Activated T-helper 17 cell treated with anti-CD3 and anti-CD28 coated beads, Interleukin-2, amount 50 U/mL, for 72 hours (primary cell): ENCODE results near the gene SPARCL1. TPM values are rescaled to one million over a fixed set of nuclear protein-coding genes. Genes with fewer than 3 reads are reported as not detected.

Source experiments
- ATAC-seq: fragments of 150-1000 bp; cut with Tn5 transposase; replicated peaks from 2 replicates; pipeline ENCODE4 v1.10.0; 2021; ENCODE audit warnings: mild to moderate bottlenecking, moderate library complexity
- H3K27ac Mint-ChIP-seq: one replicate; pipeline ENCODE4 v1.8.0; 2022; ENCODE audit warnings: mixed read lengths
- H3K27me3 Mint-ChIP-seq: one replicate; pipeline ENCODE4 v1.8.0; 2022; ENCODE audit warnings: mixed read lengths
- H3K36me3 Mint-ChIP-seq: one replicate; pipeline ENCODE4 v1.8.0; 2022; ENCODE audit warnings: low read depth, mild to moderate bottlenecking, mixed read lengths
- H3K4me1 Mint-ChIP-seq: one replicate; pipeline ENCODE4 v1.8.0; 2022; ENCODE audit warnings: mixed read lengths
- H3K4me3 Mint-ChIP-seq: one replicate; pipeline ENCODE4 v1.8.0; 2022; ENCODE audit warnings: mild to moderate bottlenecking, mixed read lengths
- H3K9me3 Mint-ChIP-seq: one replicate; pipeline ENCODE4 v1.8.0; 2022; ENCODE audit warnings: mixed read lengths
- total RNA-seq, 2 donors: library from RNA; stranded (reverse); gene quantifications; one replicate each; pipeline ENCODE4 v1.2.3, GENCODE V29; 2022

Gene SPARCL1
- total RNA-seq, 2 donors from 2014 or later, result 0.11 TPM; not detected in 1

DNA sequence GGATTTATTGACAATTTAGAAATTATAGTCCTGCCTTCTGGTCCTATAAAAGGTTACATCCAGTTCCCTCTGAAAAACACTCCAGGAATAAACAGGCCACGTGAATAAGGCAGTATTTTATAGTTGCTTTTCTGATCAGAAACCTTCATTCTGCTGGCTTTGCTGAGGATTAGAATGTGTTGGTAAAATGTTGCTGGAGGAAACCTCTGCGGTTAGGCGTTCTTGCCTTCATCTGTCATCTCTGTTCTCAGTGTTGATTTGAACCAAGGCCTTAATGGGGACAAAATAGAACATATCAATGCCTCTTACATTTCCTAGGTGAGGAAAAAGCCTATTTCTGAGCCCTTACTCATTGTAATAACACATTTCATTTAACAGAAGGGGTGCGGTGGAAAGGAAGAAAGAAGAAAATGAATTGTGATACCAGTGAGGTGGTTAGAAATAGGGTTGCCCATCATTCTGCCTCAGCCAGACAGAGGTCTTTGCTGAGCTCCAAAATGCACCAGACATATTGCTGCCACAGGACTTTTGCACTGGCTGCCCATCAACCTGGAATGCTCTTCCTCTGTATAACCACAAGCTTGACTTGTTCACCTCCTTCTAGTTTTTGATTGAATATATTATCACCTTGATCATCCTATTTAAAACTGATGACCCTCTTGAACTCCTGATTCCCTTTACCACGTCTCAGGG lies 18.0 kb upstream of the SPARCL1 start:
- no peaks in the 10 kb centered on the region for H3K9me3 Mint-ChIP-seq
- ATAC-seq, result no peak
- no peaks in the 10 kb centered on the region for H3K36me3 Mint-ChIP-seq
- H3K27me3 Mint-ChIP-seq, result peaks cover 4% of the 10 kb centered on the region
- H3K4me1 Mint-ChIP-seq, result no peaks in the 10 kb centered on the region
- H3K4me3 Mint-ChIP-seq, result no peak overlapping the region
- no peak overlapping the region for H3K27ac Mint-ChIP-seq

DNA sequence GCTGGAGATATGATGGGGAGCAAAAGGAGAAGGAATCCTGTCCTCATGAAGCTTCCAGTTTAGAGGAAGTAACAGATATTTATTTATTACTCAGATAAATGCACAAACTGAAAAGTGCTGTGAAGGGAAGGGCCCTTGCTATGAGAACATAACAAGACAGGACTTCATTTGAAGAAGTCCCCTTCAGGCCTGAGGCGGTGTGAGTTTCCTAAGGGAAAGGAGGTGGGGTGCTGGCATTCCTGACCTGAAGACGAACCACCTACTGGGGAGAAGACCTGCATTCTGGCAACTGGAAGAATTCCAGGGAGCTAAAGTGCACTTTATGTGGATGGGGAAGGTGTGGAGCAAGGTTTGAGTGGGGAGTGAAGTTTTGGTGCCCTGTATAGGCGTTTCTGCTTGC lies 15.9 kb upstream of the SPARCL1 start:
- Mint-ChIP-seq H3K4me1 (no peaks in the 10 kb centered on the region), H3K4me3 (no peak overlapping the region), H3K27me3 (no peaks in the 10 kb centered on the region), H3K27ac (no peak overlapping the region), H3K9me3 (no peaks in the 10 kb centered on the region), H3K36me3 (no peaks in the 10 kb centered on the region)
- no peak for ATAC-seq

- ATAC-seq, result no peak
- Mint-ChIP-seq H3K27me3 (no peaks in the 10 kb centered on the region), H3K27ac (no peak overlapping the region), H3K4me1 (no peaks in the 10 kb centered on the region), H3K4me3 (no peak overlapping the region), H3K36me3 (no peaks in the 10 kb centered on the region), H3K9me3 (no peaks in the 10 kb centered on the region)
Measured at GRCh38 chr4:87543835-87544461, 14.8 kb upstream of the SPARCL1 start.

DNA sequence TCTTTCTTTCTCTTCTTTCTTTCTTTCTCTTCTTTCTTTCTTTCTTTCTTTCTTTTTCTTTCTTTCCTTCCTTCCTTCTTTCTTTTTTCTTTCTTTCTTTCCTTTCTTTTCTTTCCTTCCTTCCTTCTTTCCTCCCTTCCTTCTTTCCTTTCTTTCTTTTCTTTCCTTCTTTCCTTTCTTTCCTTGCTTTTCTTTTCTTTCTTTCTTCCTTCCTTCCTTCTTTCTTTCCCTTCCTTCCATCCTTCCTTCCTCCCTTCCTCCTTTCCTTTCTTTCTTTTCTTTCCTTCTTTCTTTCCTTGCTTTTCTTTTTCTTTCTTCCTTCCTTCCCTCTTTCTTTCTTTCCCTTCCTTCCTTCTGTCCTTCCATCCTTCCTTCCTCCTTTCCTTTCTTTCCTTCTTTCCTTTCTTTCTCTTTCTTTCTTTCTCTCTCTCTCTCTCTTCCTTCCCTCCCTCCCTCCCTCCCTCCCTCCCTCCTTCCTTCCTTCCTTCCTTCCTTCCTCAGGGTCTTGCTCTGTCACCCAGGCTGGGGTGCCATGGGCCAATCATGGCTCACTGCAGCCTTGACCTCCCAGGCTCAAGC lies 13.6 kb upstream of the SPARCL1 start:
- Mint-ChIP-seq H3K27ac (no peak overlapping the region), H3K4me3 (no peak overlapping the region), H3K9me3 (no peaks in the 10 kb centered on the region), H3K27me3 (no peaks in the 10 kb centered on the region), H3K4me1 (no peaks in the 10 kb centered on the region), H3K36me3 (no peaks in the 10 kb centered on the region)
- ATAC-seq, result no peak

- Mint-ChIP-seq H3K27ac (no peak overlapping the region), H3K27me3 (no peaks in the 10 kb centered on the region), H3K4me1 (no peaks in the 10 kb centered on the region), H3K9me3 (no peaks in the 10 kb centered on the region), H3K4me3 (no peak overlapping the region), H3K36me3 (no peaks in the 10 kb centered on the region)
- no peak for ATAC-seq
Measured at GRCh38 chr4:87541956-87542709, 13.0 kb upstream of the SPARCL1 start.

DNA sequence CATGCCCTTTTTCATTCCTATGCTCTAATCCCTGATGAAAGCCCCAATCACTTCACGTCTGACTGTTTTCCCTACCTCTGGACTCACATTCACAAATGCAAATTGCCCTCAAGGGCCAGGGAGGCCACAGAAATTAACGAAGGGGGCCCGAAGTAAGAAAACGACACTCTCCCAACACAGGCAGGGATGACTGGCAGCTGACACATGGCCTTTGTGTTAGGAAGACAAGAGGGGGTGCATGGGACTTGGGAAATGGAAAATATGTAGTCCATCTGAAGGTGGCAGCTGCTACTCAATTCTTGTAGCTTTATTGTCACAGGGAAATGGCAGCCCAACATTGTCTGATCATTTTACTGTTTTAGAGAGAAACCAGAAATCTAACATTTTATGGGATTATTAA lies 12.3 kb upstream of the SPARCL1 start:
- Mint-ChIP-seq H3K36me3 (no peaks in the 10 kb centered on the region), H3K4me3 (no peak overlapping the region), H3K27me3 (no peaks in the 10 kb centered on the region), H3K4me1 (no peaks in the 10 kb centered on the region), H3K27ac (no peak overlapping the region), H3K9me3 (no peaks in the 10 kb centered on the region)
- ATAC-seq, result no peak

DNA sequence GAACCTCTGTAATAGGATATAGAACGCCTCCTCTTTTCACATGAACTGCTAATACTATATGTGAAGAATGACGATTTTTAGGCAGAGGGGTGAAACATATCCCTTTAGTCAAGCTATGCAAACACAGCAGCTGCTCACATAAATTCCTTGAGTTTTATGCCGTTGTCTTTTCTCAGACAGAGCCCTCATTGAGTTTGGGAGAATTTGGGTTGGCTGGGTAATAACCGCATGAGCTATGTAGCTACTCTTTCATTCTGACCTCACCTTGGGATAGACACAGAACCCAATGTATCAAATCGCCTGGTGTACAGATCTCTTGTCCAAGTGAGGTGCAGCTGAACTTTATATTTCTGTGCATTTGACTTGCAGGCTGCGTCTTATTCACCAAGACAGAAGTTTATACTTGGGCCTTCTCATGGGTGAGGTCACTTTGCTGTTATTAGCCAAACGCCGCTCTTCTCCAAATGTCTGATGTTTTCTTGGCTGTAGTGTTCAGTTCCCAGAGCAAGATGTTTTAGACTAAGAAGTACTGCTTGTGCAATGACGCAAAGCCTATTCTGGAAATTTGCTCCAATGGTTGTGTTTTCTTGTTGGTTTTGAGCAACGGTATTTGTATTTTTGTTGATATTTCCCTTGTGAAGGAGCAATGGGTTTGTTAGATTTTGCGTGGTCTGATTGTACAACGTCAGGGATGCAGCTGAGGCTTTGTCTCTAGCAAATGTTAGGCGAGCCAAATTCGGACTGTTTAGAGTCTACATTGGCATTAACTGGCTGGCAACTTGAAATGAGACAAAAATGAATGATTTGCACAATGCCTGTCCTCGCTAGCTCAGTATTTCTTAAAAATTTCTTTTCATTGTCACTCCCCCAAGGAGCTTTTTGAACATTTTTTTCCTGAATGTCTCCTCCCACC lies 11.2 kb upstream of the SPARCL1 start:
- no peaks in the 10 kb centered on the region for H3K27me3 Mint-ChIP-seq
- no peaks in the 10 kb centered on the region for H3K9me3 Mint-ChIP-seq
- no peak for ATAC-seq
- H3K4me3 Mint-ChIP-seq, result no peak overlapping the region
- H3K36me3 Mint-ChIP-seq, result no peaks in the 10 kb centered on the region
- no peaks in the 10 kb centered on the region for H3K4me1 Mint-ChIP-seq
- no peak overlapping the region for H3K27ac Mint-ChIP-seq

- no peak for ATAC-seq
- Mint-ChIP-seq H3K36me3 (no peaks in the 10 kb centered on the region), H3K27ac (no peak overlapping the region), H3K4me3 (no peak overlapping the region), H3K27me3 (no peaks in the 10 kb centered on the region), H3K4me1 (no peaks in the 10 kb centered on the region), H3K9me3 (no peaks in the 10 kb centered on the region)
Measured at GRCh38 chr4:87532907-87533306, 3.7 kb upstream of the SPARCL1 start.

GRCh38 chr4:87532109-87532508 lies 2.9 kb upstream of the SPARCL1 start:
- H3K9me3 Mint-ChIP-seq, result no peaks in the 10 kb centered on the region

GRCh38 chr4:87531621-87532020 lies 2.4 kb upstream of the SPARCL1 start:
- ATAC-seq, result no peak
- H3K4me3 Mint-ChIP-seq, result no peak overlapping the region
- H3K36me3 Mint-ChIP-seq, result no peaks in the 10 kb centered on the region
- no peaks in the 10 kb centered on the region for H3K4me1 Mint-ChIP-seq
- no peak overlapping the region for H3K27ac Mint-ChIP-seq
- no peaks in the 10 kb centered on the region for H3K27me3 Mint-ChIP-seq
- H3K9me3 Mint-ChIP-seq, result no peaks in the 10 kb centered on the region

More at GRCh38 chr4:87532109-87532508, 2.9 kb upstream of the SPARCL1 start:
- no peak overlapping the region for H3K4me3 Mint-ChIP-seq
- no peaks in the 10 kb centered on the region for H3K4me1 Mint-ChIP-seq
- no peak overlapping the region for H3K27ac Mint-ChIP-seq
- no peak for ATAC-seq
- H3K36me3 Mint-ChIP-seq, result no peaks in the 10 kb centered on the region
- H3K27me3 Mint-ChIP-seq, result no peaks in the 10 kb centered on the region

DNA sequence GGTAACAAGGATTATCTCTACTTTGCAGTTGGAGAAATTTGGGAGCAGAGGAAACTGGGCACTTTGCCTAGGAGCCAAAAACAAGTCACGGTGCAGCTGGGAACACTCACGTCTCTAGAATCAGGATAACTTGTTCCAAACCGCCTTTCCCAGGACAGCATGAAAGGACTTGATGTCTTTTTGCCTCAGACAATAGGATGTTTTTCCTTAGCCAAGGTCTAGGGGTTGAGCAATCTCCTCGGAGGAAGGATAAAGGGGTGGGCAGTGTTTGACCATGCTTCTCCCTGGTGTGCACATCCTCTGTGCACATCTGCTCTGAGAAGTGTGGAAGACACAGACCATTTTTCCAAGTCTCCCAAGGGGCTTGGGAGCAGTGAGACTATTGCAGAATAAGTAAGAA lies 1.7 kb upstream of the SPARCL1 start:
- Mint-ChIP-seq H3K4me1 (no peaks in the 10 kb centered on the region), H3K36me3 (no peaks in the 10 kb centered on the region), H3K27me3 (no peaks in the 10 kb centered on the region), H3K4me3 (no peak overlapping the region), H3K27ac (no peak overlapping the region), H3K9me3 (no peaks in the 10 kb centered on the region)
- no peak for ATAC-seq

DNA sequence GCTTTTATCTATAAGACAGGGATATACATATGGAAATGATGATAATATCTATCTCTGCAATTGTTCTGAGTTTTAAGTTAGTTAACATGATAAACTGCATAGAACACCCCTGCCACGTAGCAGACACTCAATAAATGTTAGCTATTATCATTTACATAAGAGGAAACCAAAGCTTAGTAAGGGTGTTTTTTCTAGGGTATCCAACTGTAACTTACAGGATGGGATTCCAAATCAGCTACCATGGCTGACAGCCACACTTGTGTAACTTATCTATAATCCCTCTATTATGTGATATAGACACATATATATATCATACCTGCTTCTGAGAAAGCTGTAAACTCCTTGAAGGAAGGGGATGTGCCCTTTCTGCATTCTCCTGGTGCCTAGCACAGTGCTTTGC lies 1.1 kb upstream of the SPARCL1 start:
- no peak for ATAC-seq
- no peak overlapping the region for H3K27ac Mint-ChIP-seq
- H3K9me3 Mint-ChIP-seq, result peaks cover 6% of the 10 kb centered on the region

DNA sequence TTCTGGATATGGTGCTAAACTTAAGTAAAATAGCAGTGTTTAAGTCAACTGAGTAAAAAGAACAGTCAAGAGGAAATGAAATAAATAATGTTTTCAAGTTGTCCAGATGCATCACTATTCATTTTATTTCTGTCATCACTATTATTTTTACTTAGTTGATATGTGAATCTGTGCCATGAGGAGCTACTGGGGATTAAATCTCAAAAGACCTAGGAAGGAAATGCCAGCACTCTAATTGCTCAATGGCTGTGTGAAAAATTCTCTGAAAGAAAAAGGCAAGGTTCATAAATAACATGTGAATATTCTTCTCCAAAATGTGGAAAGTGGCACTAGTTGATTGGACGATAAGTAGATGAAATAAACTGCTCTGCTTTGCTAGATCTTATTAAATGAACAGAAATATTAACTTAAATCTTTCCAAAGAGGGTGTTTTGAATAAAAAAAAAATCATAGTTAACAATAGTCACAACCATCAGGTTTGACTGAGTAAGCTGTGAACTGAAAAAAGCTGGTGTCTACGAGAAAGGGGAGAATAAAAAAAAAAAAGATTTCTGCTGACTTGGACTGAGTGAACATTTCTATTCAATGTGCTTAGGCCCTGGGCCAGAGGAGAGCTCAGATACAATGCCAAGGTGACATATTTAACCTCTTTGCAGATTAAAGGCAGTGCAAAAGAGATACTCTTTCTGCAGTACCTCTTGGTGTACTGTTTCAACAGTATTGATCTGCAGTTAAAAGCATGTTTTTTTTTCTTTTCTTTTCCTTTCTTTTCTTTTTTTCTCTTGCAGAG lies 1.6 kb downstream of the SPARCL1 start:
- no peaks in the 10 kb centered on the region for H3K27me3 Mint-ChIP-seq
- no peak for ATAC-seq
- peaks cover 14% of the 10 kb centered on the region for H3K9me3 Mint-ChIP-seq
- no peaks in the 10 kb centered on the region for H3K36me3 Mint-ChIP-seq
- H3K4me1 Mint-ChIP-seq, result no peaks in the 10 kb centered on the region
- H3K27ac Mint-ChIP-seq, result no peak overlapping the region
- H3K4me3 Mint-ChIP-seq, result no peak overlapping the region

More for the DNA sequence above, 1.1 kb upstream of the SPARCL1 start:
- Mint-ChIP-seq H3K27me3 (no peaks in the 10 kb centered on the region), H3K36me3 (no peaks in the 10 kb centered on the region), H3K4me1 (no peaks in the 10 kb centered on the region), H3K4me3 (no peak overlapping the region)
